GM12872 (cell line): ENCODE measurements around the gene RPL23.

Experiments used
- CTCF ChIP-seq: IDR thresholded peaks from 3 replicates; pipeline ENCODE4 v1.5.1; 2011; ENCODE audit warnings: low read depth, mild to moderate bottlenecking, low read length, moderate library complexity; ENCODE audit not compliant: insufficient read depth

Gene RPL23

GRCh38 chr17:38857271-38857670 lies 3.8 kb upstream of the RPL23 start:
- TF ChIP-seq CTCF, result no peak

- TF ChIP-seq CTCF, result no peak
These were observed 690 bp downstream of the RPL23 start for GRCh38 chr17:38852771-38853291.

GRCh38 chr17:38851434-38851833 lies 2.1 kb downstream of the RPL23 start:
- no peak for TF ChIP-seq CTCF

GRCh38 chr17:38850374-38850773 lies 3.1 kb downstream of the RPL23 start:
- no peak for TF ChIP-seq CTCF

GRCh38 chr17:38848939-38849605 lies 4.4 kb downstream of the RPL23 start:
- no peak for TF ChIP-seq CTCF

GRCh38 chr17:38848557-38848891 lies 5.0 kb downstream of the RPL23 start:
- TF ChIP-seq CTCF, result no peak

GRCh38 chr17:38844261-38844757 lies 9.2 kb downstream of the RPL23 start:
- TF ChIP-seq CTCF, result no peak
